ENCODE data around the gene RFPL3. TPM values are rescaled to one million over a fixed set of nuclear protein-coding genes. Genes with fewer than 3 reads are reported as not detected.
"Not testable (repeated sequence)": the region's sequence is repeated elsewhere in the genome, so short reads cannot be mapped to it uniquely, and the experiment has no call there.

RFPL3 gene
- total RNA-seq, 4 donors from 2014 or later, result not detected

DNA sequence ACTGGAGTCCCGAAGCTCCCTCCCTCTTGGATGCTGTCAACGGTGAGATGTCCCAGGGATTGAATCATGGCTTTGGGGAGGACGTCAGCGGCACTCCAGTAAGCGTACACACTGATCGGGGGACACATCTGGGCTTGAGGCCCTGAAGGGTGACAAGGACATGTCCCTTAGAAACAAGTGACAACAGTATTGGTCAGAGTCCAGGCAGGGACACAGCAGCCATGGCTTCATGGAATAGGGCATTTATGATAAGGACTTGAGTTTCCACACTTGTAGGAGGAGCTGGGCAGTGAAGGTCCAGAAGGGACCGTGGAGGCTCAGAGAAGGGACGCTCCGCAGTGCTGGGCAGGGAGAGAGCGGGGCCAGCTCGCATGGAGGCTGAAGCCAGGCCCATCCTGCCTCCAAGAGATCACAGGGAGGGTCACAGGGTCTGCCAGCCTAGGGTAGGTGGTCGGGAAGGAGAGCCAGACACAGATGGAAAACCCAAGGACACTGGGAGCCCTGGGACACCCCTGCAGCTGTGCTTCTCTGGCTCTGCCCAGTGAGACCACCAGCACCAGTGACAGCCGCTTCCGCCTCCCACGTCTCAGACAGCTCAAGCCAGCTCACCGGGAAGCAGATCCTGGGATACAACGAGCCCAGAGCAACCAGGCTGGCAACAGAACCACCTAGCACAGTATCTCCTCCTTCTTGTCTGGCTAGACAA lies 22.9 kb upstream of the RFPL3 start:
- Histone ChIP-seq H3K4me3 (no peak overlapping the region), H3K9me3 (no peaks in the 10 kb centered on the region), H3K36me3 (no peaks in the 10 kb centered on the region), H3K27ac (no peak overlapping the region), H3K27me3 (no peaks in the 10 kb centered on the region), H3K4me1 (peaks cover 0 to 21% (median 0%) of the 10 kb centered on the region in 4 donors)
- TF ChIP-seq EP300 (IDR thresholded peaks at IDR 0.05), result no peak
- no peak for TF ChIP-seq POLR2A (IDR thresholded peaks at IDR 0.05)
- TF ChIP-seq, protein P1, sequence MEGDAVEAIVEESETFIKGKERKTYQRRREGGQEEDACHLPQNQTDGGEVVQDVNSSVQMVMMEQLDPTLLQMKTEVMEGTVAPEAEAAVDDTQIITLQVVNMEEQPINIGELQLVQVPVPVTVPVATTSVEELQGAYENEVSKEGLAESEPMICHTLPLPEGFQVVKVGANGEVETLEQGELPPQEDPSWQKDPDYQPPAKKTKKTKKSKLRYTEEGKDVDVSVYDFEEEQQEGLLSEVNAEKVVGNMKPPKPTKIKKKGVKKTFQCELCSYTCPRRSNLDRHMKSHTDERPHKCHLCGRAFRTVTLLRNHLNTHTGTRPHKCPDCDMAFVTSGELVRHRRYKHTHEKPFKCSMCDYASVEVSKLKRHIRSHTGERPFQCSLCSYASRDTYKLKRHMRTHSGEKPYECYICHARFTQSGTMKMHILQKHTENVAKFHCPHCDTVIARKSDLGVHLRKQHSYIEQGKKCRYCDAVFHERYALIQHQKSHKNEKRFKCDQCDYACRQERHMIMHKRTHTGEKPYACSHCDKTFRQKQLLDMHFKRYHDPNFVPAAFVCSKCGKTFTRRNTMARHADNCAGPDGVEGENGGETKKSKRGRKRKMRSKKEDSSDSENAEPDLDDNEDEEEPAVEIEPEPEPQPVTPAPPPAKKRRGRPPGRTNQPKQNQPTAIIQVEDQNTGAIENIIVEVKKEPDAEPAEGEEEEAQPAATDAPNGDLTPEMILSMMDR (IDR thresholded peaks at IDR 0.05), result no peak
- 81 to 86% methylated on average over 17 of the region's 17 CpGs for WGBS, 2 donors
- no peak for DNase-seq (ENCODE audit: low spot score in 2 of 2)

DNA sequence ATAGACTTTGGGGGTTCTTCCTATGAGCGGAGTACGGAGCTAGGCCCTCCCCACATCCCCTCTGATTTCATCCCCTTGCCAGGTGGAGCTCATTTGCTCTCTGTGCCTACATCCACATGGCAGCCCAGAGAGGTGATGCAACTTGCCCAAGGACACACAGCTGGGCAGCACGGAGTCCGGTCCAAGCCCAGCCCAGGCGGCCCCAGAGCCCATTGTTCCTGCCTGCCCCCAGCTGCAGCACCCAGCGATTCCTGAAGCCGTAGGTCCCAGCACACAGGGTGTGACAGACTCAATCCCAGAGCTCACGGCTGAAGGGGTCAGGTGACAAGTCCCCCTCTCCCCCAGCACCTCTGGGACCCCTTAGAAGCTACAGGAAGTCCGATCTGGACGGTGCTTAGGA lies 22.2 kb upstream of the RFPL3 start:
- no peaks in the 10 kb centered on the region for H3K27me3 ChIP-seq
- DNase-seq (ENCODE audit: low spot score in 2 of 2), result no peak
- H3K36me3 ChIP-seq, result no peaks in the 10 kb centered on the region
- 72 to 83% methylated on average over 8 to 10 of the region's 10 CpGs for WGBS, 2 donors
- no peaks in the 10 kb centered on the region for H3K9me3 ChIP-seq
- no peak overlapping the region for H3K4me3 ChIP-seq
- H3K27ac ChIP-seq, result no peak overlapping the region
- TF ChIP-seq POLR2A (IDR thresholded peaks at IDR 0.05) (no peak), EP300 (IDR thresholded peaks at IDR 0.05) (no peak)
- TF ChIP-seq, protein P1 (IDR thresholded peaks at IDR 0.05), result no peak
- peaks cover 0 to 21% (median 0%) of the 10 kb centered on the region in 4 donors for H3K4me1 ChIP-seq

DNA sequence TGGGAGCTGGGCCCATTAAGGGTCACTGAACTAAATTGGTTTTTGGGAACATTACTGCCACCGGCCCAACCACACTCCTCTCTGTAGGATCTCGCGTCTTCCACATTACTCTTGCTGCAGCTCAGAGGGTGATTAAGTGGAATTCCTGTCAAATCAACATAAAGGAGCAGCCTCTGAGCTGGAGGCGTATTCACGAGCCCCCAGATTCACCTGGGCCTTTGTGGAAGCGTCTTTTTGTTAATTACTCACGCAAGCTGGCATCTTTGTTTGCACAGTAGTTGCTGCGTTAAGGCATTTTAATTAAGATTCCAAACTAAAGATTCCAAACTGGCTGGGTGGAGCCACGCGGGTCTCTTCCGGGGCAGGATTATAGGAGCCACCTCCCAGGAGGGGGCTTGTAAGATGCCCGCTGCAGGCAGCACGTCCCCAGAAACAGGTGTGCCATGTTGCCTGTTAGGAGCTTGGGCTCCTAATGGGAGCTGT lies 21.5 kb upstream of the RFPL3 start:
- H3K36me3 ChIP-seq, result no peaks in the 10 kb centered on the region

DNA sequence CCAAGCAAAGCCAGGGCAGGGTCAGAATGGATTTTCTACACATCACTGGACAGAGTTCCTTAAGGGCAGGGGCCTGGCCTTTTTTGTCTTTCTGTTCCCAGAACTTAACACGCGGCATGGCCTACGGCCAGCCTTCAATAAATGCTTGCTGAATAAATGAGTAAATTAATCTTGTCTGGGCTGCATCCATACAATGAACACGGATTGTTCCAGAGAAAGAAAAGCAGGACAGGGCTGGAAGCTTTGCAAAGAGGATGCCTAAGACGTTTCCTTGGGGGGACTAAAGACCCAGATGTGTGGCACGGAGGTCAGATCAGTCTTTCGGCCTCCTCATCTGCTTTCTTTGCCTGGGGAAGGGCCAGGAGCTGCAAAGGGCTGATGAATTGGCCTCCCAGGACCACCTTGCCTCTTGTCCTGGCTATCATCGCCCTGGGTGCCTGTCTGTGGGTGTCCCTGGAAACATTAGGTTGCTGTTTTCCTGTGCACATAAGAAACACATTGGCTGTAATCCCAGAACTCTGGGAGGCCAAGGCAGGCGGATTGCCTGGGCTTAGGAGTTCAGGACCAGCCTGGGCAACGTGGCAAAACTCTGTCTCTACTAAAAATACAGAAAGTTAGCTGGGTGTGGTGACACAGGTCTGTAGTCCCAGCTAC lies 20.8 kb upstream of the RFPL3 start:
- WGBS, 2 donors, result 28 to 33% methylated on average over 10 of the region's 10 CpGs
- H3K4me3 ChIP-seq, result no peak overlapping the region
- peaks cover 0 to 21% (median 0%) of the 10 kb centered on the region in 4 donors for H3K4me1 ChIP-seq
- no peaks in the 10 kb centered on the region for H3K36me3 ChIP-seq
- DNase-seq (ENCODE audit: low spot score in 2 of 2), result no peak
- peaks cover 0 to 4% of the 10 kb centered on the region in 2 donors for H3K27me3 ChIP-seq
- no peaks in the 10 kb centered on the region for H3K9me3 ChIP-seq
- H3K27ac ChIP-seq, result no peak overlapping the region
- TF ChIP-seq, protein P1 (IDR thresholded peaks at IDR 0.05), result no peak
- no peak for TF ChIP-seq EP300 (IDR thresholded peaks at IDR 0.05)
- no peak for TF ChIP-seq POLR2A (IDR thresholded peaks at IDR 0.05)

More for the DNA sequence above, 21.5 kb upstream of the RFPL3 start:
- 57 to 65% methylated on average over 13 of the region's 13 CpGs for WGBS, 2 donors
- no peak for DNase-seq (ENCODE audit: low spot score in 2 of 2)
- TF ChIP-seq EP300 (IDR thresholded peaks at IDR 0.05) (no peak), POLR2A (IDR thresholded peaks at IDR 0.05) (no peak)
- TF ChIP-seq, protein P1 (IDR thresholded peaks at IDR 0.05), result no peak
- Histone ChIP-seq H3K27me3 (peaks cover 0 to 4% of the 10 kb centered on the region in 2 donors), H3K4me3 (no peak overlapping the region), H3K9me3 (no peaks in the 10 kb centered on the region), H3K27ac (no peak overlapping the region), H3K4me1 (peaks cover 0 to 21% (median 0%) of the 10 kb centered on the region in 4 donors)

DNA sequence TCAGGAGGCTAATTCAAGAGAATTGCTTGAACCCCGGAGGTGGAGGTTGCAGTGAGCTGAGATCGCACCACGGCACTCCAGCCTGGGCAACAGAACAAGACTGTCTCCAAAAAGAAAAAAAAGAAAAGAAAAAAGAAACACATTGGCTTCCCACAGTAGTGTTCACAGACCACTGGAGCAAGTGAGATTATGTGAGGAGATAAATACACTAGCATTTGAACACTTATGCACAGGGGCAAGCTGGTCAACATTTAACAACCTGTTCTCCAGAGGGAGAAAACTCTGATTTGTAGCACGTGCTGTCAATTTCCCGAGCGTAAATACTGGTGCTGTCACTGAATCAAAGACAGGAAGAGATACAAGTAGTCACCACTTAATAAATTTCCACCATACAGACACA lies 20.2 kb upstream of the RFPL3 start:
- not testable (repeated sequence) for H3K27me3 ChIP-seq; H3K9me3 ChIP-seq; H3K36me3 ChIP-seq; H3K4me3 ChIP-seq; H3K27ac ChIP-seq; DNase-seq (ENCODE audit: low spot score in 2 of 2)
- peaks cover 0 to 21% (median 0%) of the 10 kb centered on the region in 4 donors for H3K4me1 ChIP-seq
- WGBS, 2 donors, result 53 to 63% methylated on average over 6 of the region's 6 CpGs

Data from tibial nerve (tissue), 4 donors.